GM19035 (cell line): ENCODE results near the gene FAHD2A.
"Not testable (repeated sequence)": the region's sequence is repeated elsewhere in the genome, so short reads cannot be mapped to it uniquely, and the experiment has no call there.

Experiments
- ATAC-seq: cut with Tn5 transposase; IDR thresholded peaks from one replicate; pipeline ENCODE4 v1.9.1; 2021; ENCODE audit not compliant: unreplicated experiment

FAHD2A gene

GRCh38 chr2:95375532-95376150 lies 26.9 kb upstream of the FAHD2A start:
- ATAC-seq = no peak

- ATAC-seq = no peak
These were observed 25.9 kb upstream of the FAHD2A start for GRCh38 chr2:95376311-95377215.

GRCh38 chr2:95377216-95378123 lies 25.0 kb upstream of the FAHD2A start:
- no peak for ATAC-seq

- not testable (repeated sequence) for ATAC-seq
These were observed 24.2 kb upstream of the FAHD2A start for GRCh38 chr2:95378281-95378680.

- ATAC-seq = no peak
These were observed 23.1 kb upstream of the FAHD2A start for GRCh38 chr2:95379371-95379831.

- ATAC-seq = no peak
These were observed 22.2 kb upstream of the FAHD2A start for GRCh38 chr2:95380280-95380679.

- no peak for ATAC-seq
These were observed 21.8 kb upstream of the FAHD2A start for GRCh38 chr2:95380731-95381130.

- ATAC-seq = no peak
These were observed 21.0 kb upstream of the FAHD2A start for GRCh38 chr2:95381212-95382191.

GRCh38 chr2:95382192-95382591 lies 20.3 kb upstream of the FAHD2A start:
- ATAC-seq = no peak

GRCh38 chr2:95382686-95383634 lies 19.5 kb upstream of the FAHD2A start:
- ATAC-seq = no peak

GRCh38 chr2:95383635-95384027 lies 18.9 kb upstream of the FAHD2A start:
- no peak for ATAC-seq

- no peak for ATAC-seq
These were observed 17.5 kb upstream of the FAHD2A start for GRCh38 chr2:95384854-95385569.

- no peak for ATAC-seq
These were observed 16.9 kb upstream of the FAHD2A start for GRCh38 chr2:95385570-95385984.

GRCh38 chr2:95386031-95386430 lies 16.5 kb upstream of the FAHD2A start:
- no peak for ATAC-seq

- ATAC-seq = no peak
These were observed 15.2 kb upstream of the FAHD2A start for GRCh38 chr2:95387358-95387757.

- no peak for ATAC-seq
These were observed 14.3 kb upstream of the FAHD2A start for GRCh38 chr2:95388091-95388692.

- ATAC-seq = no peak
These were observed 13.7 kb upstream of the FAHD2A start for GRCh38 chr2:95388856-95389244.
